ENCODE data around the gene TMEM95. TPM values are rescaled to one million over a fixed set of nuclear protein-coding genes. Genes with fewer than 3 reads are reported as not detected.
A peak's percentile ranks its signal among the peaks of the same experiment; 100 is the strongest.

Gene TMEM95
- total and polyA plus RNA-seq, 2 donors (not counting 1 experiment from before 2014, with no cell fraction given) = not detected

- Histone ChIP-seq H2AFZ (ENCODE audit: low read length) (no peak overlapping the region), H4K20me1 (ENCODE audit: control insufficient read depth, extremely low read depth, insufficient read depth, low read length) (no peaks in the 10 kb centered on the region), H3K9me3 (ENCODE audit: control insufficient read depth, insufficient read depth, low read depth, low read length) (no peaks in the 10 kb centered on the region), H3K4me1 (ENCODE audit: control insufficient read depth, extremely low read depth, insufficient read depth, low read length) (peaks cover 15% of the 10 kb centered on the region), H3K9ac (ENCODE audit: insufficient read depth, low read length) (no peak overlapping the region), H3K27me3 (ENCODE audit: control insufficient read depth, insufficient read depth, low read length) (peaks cover under 1% of the 10 kb centered on the region), H3K4me2 (ENCODE audit: extremely low read depth, insufficient read depth, low read length) (no peak overlapping the region), H3K79me2 (ENCODE audit: control insufficient read depth, insufficient read depth, low read length) (peaks cover 16% of the 10 kb centered on the region), H3K36me3 (ENCODE audit: control insufficient read depth, insufficient read depth, low read length) (no peaks in the 10 kb centered on the region), H3K4me3 (replicated peaks in 1 of 4; ENCODE audit: control extremely low read depth in 1 of 4, insufficient read depth in 1 of 4, low read depth in 3 of 4, low read length in 4 of 4) (no peak overlapping the region), H3K27ac (ENCODE audit: insufficient read depth, low read length) (no peak overlapping the region)
- peak; percentile 17 to 47 for DNase-seq (ENCODE audit: low read depth in 2 of 2)
- TF ChIP-seq CTCF (conservative IDR thresholded peaks at IDR 0.05 in 1 of 2, IDR thresholded peaks at IDR 0.05 in 1 of 2; ENCODE audit: low read depth in 1 of 2, low read length in 2 of 2) = no peak
- TF ChIP-seq EZH2 (IDR thresholded peaks at IDR 0.05; ENCODE audit: low read length, missing control alignments) = no peak
Observed at GRCh38 chr17:7348478-7349242, 6.3 kb upstream of the TMEM95 start.

GRCh38 chr17:7351665-7352502 lies 3.1 kb upstream of the TMEM95 start, which contains the start of gene KCTD11:
Gene KCTD11 (plus strand): TSS chr17:7352162.
- H3K9ac ChIP-seq (ENCODE audit: insufficient read depth, low read length) = peak within 1 kb of the TSS; percentile 100
- H3K4me1 ChIP-seq (ENCODE audit: control insufficient read depth, extremely low read depth, insufficient read depth, low read length) = peaks cover 30% of the 10 kb centered on the region
- H3K36me3 ChIP-seq (ENCODE audit: control insufficient read depth, insufficient read depth, low read length) = no peaks in the 10 kb centered on the region
- TF ChIP-seq CTCF (conservative IDR thresholded peaks at IDR 0.05 in 1 of 2, IDR thresholded peaks at IDR 0.05 in 1 of 2; ENCODE audit: low read depth in 1 of 2, low read length in 2 of 2) (no peak), EZH2 (IDR thresholded peaks at IDR 0.05; ENCODE audit: low read length, missing control alignments) (no peak)
- H3K4me3 ChIP-seq (replicated peaks in 1 of 4; ENCODE audit: control extremely low read depth in 1 of 4, insufficient read depth in 1 of 4, low read depth in 3 of 4, low read length in 4 of 4) = peak within 1 kb of the TSS; percentile 77 to 97 (median 90)
- peak within 1 kb of the TSS; percentile 98 for H3K4me2 ChIP-seq (ENCODE audit: extremely low read depth, insufficient read depth, low read length)
- H4K20me1 ChIP-seq (ENCODE audit: control insufficient read depth, extremely low read depth, insufficient read depth, low read length) = no peaks in the 10 kb centered on the region
- H3K79me2 ChIP-seq (ENCODE audit: control insufficient read depth, insufficient read depth, low read length) = peaks cover 19% of the 10 kb centered on the region
- H3K9me3 ChIP-seq (ENCODE audit: control insufficient read depth, insufficient read depth, low read depth, low read length) = no peaks in the 10 kb centered on the region
- H3K27ac ChIP-seq (ENCODE audit: insufficient read depth, low read length) = peak within 1 kb of the TSS; percentile 99
- peak within 1 kb of the TSS; percentile 44 for H2AFZ ChIP-seq (ENCODE audit: low read length)
- DNase-seq (ENCODE audit: low read depth in 2 of 2) = peak; percentile 82 to 91
- no peaks in the 10 kb centered on the region for H3K27me3 ChIP-seq (ENCODE audit: control insufficient read depth, insufficient read depth, low read length)

- Histone ChIP-seq H3K9ac (ENCODE audit: insufficient read depth, low read length) (peak overlapping the region; percentile 100), H3K4me3 (replicated peaks in 1 of 4; ENCODE audit: control extremely low read depth in 1 of 4, insufficient read depth in 1 of 4, low read depth in 3 of 4, low read length in 4 of 4) (peak overlapping the region; percentile 77 to 97 (median 90)), H3K4me1 (ENCODE audit: control insufficient read depth, extremely low read depth, insufficient read depth, low read length) (peaks cover 30% of the 10 kb centered on the region), H3K4me2 (ENCODE audit: extremely low read depth, insufficient read depth, low read length) (peak overlapping the region; percentile 98), H3K79me2 (ENCODE audit: control insufficient read depth, insufficient read depth, low read length) (peaks cover 19% of the 10 kb centered on the region), H3K9me3 (ENCODE audit: control insufficient read depth, insufficient read depth, low read depth, low read length) (no peaks in the 10 kb centered on the region), H2AFZ (ENCODE audit: low read length) (peak overlapping the region; percentile 44), H3K27ac (ENCODE audit: insufficient read depth, low read length) (peak overlapping the region; percentile 99), H4K20me1 (ENCODE audit: control insufficient read depth, extremely low read depth, insufficient read depth, low read length) (no peaks in the 10 kb centered on the region), H3K27me3 (ENCODE audit: control insufficient read depth, insufficient read depth, low read length) (no peaks in the 10 kb centered on the region), H3K36me3 (ENCODE audit: control insufficient read depth, insufficient read depth, low read length) (no peaks in the 10 kb centered on the region)
- no peak for DNase-seq (ENCODE audit: low read depth in 2 of 2)
- TF ChIP-seq CTCF (conservative IDR thresholded peaks at IDR 0.05 in 1 of 2, IDR thresholded peaks at IDR 0.05 in 1 of 2; ENCODE audit: low read depth in 1 of 2, low read length in 2 of 2) (peak; percentile 50 to 56), EZH2 (IDR thresholded peaks at IDR 0.05; ENCODE audit: low read length, missing control alignments) (no peak)
Observed at GRCh38 chr17:7352503-7352889, 2.5 kb upstream of the TMEM95 start.
